ENCODE measurements around the gene TXNRD1. TPM values are rescaled to one million over a fixed set of nuclear protein-coding genes. Genes with fewer than 3 reads are reported as not detected.

TXNRD1 gene
- total RNA-seq, 4 donors from 2014 or later = 129 to 230 (median 199) TPM

DNA sequence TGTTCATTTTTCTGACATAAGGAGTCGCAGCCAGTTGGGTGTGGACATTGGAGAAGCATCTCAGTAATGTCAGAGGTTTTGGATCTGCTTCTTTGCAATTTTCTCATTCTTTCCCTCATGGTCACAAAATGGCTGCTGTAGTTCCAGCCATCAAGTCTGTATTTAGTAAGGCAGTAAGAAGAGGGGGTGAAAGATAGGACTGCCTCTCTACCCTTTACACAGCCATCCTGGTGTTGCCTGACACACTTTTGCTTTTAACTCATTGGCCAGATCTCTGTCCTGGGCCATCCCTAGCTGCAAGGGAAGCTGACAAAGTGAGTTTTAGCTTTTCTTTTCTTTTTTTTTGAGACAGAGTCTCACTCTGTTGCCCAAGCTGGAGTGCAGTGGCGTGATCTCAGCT lies 154.1 kb downstream of the TXNRD1 start:
- Histone ChIP-seq H3K4me3 (replicated peaks in 1 of 3) (no peak overlapping the region), H3K4me1 (no peaks in the 10 kb centered on the region), H3K27me3 (no peaks in the 10 kb centered on the region), H3K36me3 (no peaks in the 10 kb centered on the region), H3K27ac (no peak overlapping the region), H3K9me3 (no peaks in the 10 kb centered on the region)
- TF ChIP-seq, protein P1, sequence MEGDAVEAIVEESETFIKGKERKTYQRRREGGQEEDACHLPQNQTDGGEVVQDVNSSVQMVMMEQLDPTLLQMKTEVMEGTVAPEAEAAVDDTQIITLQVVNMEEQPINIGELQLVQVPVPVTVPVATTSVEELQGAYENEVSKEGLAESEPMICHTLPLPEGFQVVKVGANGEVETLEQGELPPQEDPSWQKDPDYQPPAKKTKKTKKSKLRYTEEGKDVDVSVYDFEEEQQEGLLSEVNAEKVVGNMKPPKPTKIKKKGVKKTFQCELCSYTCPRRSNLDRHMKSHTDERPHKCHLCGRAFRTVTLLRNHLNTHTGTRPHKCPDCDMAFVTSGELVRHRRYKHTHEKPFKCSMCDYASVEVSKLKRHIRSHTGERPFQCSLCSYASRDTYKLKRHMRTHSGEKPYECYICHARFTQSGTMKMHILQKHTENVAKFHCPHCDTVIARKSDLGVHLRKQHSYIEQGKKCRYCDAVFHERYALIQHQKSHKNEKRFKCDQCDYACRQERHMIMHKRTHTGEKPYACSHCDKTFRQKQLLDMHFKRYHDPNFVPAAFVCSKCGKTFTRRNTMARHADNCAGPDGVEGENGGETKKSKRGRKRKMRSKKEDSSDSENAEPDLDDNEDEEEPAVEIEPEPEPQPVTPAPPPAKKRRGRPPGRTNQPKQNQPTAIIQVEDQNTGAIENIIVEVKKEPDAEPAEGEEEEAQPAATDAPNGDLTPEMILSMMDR (IDR thresholded peaks at IDR 0.05) = no peak
- no peak for TF ChIP-seq POLR2A (IDR thresholded peaks at IDR 0.05)
- intact Hi-C loops (cut with DNase I) = no loop called here
- no peak for DNase-seq
- WGBS, 2 donors = 98% methylated on average over 2 of the region's 2 CpGs

DNA sequence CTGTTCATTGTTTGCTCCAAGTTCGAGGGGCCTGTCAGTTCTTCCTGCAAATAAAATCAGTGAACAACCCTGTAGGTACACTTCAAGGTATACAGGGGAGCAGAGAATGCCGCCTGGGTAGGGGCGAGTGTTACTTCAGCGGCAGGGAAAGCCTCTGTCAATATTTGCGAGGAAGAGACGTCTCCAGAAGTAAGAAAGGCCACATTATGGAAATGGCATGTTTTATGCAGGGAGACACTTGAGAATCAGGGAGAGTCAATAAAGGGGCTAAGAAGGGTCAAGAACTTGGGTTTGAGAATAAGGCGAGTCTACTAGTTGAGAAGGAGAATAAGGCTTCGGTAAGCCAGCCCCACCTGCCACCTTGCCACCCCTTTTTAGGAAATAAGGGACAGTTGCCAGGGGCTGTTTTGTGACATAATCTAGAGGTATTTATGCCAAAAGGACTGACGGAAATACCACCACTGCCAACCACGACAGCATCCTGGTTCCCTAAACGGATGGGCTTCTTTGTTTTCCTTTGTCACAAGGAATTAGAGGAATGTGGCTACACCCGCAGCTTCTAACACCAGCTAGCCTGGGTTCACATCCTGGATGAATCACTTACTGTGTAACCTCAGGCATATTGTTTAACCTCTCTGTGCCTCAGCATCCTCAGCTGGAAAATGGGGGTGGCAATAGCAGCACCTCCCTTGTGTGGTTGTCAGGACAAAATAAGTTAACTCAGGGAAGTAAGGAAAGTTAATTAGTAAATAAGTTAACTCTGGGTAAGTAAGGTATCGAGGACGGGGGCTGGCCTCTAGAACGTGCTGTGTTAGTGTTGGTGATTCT lies 155.7 kb downstream of the TXNRD1 start:
- TF ChIP-seq, protein P1 (IDR thresholded peaks at IDR 0.05) = no peak
- intact Hi-C loops (cut with DNase I) = no loop called here
- no peak overlapping the region for H3K27ac ChIP-seq

DNA sequence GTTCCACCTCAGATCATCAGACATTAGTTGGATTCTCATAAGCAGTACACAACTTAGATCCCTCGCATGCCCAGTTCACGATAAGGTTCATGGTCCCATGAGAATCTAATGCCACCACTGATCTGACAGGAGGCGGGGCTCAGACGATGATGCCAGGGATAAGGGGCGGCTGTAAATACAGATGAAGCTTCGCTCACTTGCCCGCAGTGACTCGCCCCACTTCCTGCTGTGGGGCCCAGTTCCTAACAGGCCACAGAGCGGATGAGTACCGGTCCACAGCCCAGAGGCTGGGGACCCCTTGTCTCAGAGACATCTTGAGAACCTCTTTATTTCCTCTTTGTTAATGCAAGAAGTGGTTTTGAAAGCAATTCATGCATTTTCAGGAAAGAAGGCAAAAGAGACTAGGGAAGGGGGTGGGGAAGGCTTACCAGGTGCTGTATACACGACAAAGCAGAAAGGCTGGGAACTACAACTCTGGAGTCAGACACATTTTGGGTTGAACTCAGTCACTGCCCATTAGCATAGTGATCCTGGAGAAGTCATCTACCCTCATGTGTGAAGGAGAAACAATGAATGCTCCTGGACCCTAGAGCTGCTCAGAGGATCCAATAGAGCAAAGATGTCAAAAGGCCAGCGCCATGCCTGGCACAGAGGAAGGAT lies 156.6 kb downstream of the TXNRD1 start:
- WGBS, 2 donors = 79 to 81% methylated on average over 12 of the region's 12 CpGs
- H3K27ac ChIP-seq = no peak overlapping the region
- no peak overlapping the region for H3K4me3 ChIP-seq (replicated peaks in 1 of 3)
- no peak for DNase-seq
- intact Hi-C loops (cut with DNase I) = no loop called here
- no peaks in the 10 kb centered on the region for H3K36me3 ChIP-seq
- H3K9me3 ChIP-seq = no peaks in the 10 kb centered on the region
- TF ChIP-seq POLR2A (IDR thresholded peaks at IDR 0.05) = no peak
- TF ChIP-seq, protein P1 (IDR thresholded peaks at IDR 0.05) = no peak
- no peaks in the 10 kb centered on the region for H3K27me3 ChIP-seq
- H3K4me1 ChIP-seq = no peaks in the 10 kb centered on the region

More for the DNA sequence above, 155.7 kb downstream of the TXNRD1 start:
- Histone ChIP-seq H3K4me1 (no peaks in the 10 kb centered on the region), H3K4me3 (replicated peaks in 1 of 3) (no peak overlapping the region), H3K9me3 (no peaks in the 10 kb centered on the region), H3K36me3 (no peaks in the 10 kb centered on the region), H3K27me3 (no peaks in the 10 kb centered on the region)
- no peak for DNase-seq
- WGBS, 2 donors = 59% methylated on average over 15 of the region's 15 CpGs

DNA sequence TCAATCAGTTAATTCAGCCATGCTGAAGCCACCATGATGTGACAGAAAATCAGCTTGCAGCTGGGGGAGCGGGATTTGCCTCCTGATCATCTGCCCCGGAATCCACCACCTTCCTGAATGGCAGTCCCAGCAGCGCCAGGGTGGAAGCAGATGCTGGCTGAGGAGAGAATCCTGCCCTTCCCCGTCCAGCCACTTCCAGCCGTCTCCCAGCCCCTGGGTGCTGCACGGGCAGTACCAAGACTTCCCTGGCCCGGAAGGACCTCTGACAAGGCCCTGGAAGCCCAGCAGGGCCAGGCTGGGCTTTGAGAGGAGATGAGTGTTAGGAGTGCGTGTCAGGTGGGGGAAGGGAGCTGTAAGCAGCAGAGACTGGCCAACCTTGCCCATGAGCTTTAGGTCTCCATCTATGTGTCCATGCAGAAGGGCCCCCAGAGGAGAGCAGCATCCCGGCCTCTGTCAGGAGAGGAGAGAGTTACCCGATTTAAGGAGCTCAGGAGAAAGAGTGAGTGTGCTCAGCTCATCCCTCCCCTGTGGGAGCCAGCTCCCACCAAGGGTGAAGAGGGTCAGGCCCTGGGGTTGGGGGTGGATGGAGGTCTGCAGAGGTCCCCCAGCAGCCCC lies 157.2 kb downstream of the TXNRD1 start:
- WGBS, 2 donors = 83 to 96% methylated on average over 8 to 10 of the region's 10 CpGs
- no peak for TF ChIP-seq POLR2A (IDR thresholded peaks at IDR 0.05)
- TF ChIP-seq, protein P1 (IDR thresholded peaks at IDR 0.05) = no peak
- Histone ChIP-seq H3K4me1 (no peaks in the 10 kb centered on the region), H3K9me3 (no peaks in the 10 kb centered on the region), H3K27me3 (no peaks in the 10 kb centered on the region), H3K27ac (no peak overlapping the region), H3K36me3 (no peaks in the 10 kb centered on the region), H3K4me3 (replicated peaks in 1 of 3) (no peak overlapping the region)
- intact Hi-C loops (cut with DNase I) = no loop called here
- no peak for DNase-seq

DNA sequence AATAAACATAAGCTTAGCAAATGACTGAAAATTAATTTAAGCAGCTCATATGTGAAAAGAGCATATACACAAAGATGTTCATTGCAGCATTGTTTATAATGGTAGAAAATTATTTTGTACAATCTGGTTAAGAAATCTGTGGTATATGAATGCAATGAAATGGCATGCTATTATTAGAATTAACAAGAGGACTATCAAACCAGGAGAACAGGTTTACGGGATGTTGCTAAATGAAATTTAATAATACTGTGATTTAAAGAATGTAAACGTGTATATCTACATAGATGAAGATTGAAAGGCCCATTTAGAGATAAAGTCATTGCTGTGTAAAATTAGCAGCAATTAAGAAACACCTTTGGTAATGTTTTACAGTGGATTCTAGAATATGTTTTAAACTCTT lies 158.5 kb downstream of the TXNRD1 start:
- Histone ChIP-seq H3K27me3 (no peaks in the 10 kb centered on the region), H3K4me1 (no peaks in the 10 kb centered on the region), H3K27ac (no peak overlapping the region), H3K9me3 (no peaks in the 10 kb centered on the region), H3K4me3 (replicated peaks in 1 of 3) (no peak overlapping the region), H3K36me3 (no peaks in the 10 kb centered on the region)
- DNase-seq = no peak
- intact Hi-C loops (cut with DNase I) = no loop called here
- 95 to 97% methylated on average over 2 of the region's 2 CpGs for WGBS, 2 donors
- TF ChIP-seq, protein P1 (IDR thresholded peaks at IDR 0.05) = no peak
- no peak for TF ChIP-seq POLR2A (IDR thresholded peaks at IDR 0.05)

Measured in thyroid gland (tissue), 4 donors.